Measurements from ENCODE around the gene PCDH9.

Gene PCDH9

DNA sequence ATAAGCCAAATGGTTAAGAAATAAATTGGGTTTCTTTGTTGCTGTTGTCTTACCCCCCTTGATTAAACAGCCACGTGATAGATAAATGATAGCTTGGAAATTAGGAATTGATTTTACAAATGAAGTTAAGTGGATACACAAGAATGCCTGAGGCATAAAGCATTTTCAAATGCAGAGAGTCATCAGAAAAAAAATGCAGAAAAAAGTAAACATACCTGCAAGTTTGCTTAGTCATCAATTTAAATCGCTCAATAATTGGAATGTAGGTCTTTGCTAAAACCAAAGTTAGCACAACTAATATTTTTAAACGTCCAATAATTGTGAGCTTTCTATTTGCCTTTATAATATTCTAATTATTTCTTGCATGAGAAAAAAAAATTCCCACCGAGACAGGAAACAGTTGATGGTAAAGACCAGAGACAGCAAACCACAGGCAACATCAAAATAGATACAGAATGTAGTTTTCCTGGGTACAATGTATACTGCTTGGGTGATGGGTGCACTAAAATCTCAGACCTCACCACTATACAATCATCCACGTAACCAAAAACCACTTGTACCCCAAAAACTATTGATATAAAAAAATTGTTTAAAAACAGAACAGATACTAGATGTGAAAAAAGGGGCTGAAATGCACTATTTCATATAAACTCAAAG is 924.0 kb downstream of the PCDH9 start:
- no peak overlapping the region for H3K27ac ChIP-seq (ENCODE audit: low read length)
- H2AFZ ChIP-seq (ENCODE audit: low read depth, low read length): 0 out of 2 replicates have a peak overlapping the region, but pooled peaks have one; percentile 36
- no peaks in the 10 kb centered on the region for H4K20me1 ChIP-seq (ENCODE audit: insufficient read depth, low read length)
- no peak overlapping the region for H3K4me2 ChIP-seq (ENCODE audit: low read length)
- peaks cover 4% of the 10 kb centered on the region; the same call in 1 of the 2 replicates for H3K4me1 ChIP-seq (ENCODE audit: low read length)
- H3K36me3 ChIP-seq (replicated peaks; ENCODE audit: low read depth, low read length): no peaks in the 10 kb centered on the region
- H3K4me3 ChIP-seq (ENCODE audit: low read length): no peak overlapping the region
- no peaks in the 10 kb centered on the region for H3K79me2 ChIP-seq (ENCODE audit: low read length)
- H3K27me3 ChIP-seq (ENCODE audit: low read depth, low read length): no peaks in the 10 kb centered on the region
- no peaks in the 10 kb centered on the region for H3K9me3 ChIP-seq (ENCODE audit: insufficient read depth, low read length)
- TF ChIP-seq, protein P1, sequence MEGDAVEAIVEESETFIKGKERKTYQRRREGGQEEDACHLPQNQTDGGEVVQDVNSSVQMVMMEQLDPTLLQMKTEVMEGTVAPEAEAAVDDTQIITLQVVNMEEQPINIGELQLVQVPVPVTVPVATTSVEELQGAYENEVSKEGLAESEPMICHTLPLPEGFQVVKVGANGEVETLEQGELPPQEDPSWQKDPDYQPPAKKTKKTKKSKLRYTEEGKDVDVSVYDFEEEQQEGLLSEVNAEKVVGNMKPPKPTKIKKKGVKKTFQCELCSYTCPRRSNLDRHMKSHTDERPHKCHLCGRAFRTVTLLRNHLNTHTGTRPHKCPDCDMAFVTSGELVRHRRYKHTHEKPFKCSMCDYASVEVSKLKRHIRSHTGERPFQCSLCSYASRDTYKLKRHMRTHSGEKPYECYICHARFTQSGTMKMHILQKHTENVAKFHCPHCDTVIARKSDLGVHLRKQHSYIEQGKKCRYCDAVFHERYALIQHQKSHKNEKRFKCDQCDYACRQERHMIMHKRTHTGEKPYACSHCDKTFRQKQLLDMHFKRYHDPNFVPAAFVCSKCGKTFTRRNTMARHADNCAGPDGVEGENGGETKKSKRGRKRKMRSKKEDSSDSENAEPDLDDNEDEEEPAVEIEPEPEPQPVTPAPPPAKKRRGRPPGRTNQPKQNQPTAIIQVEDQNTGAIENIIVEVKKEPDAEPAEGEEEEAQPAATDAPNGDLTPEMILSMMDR (IDR thresholded peaks at IDR 0.05; ENCODE audit: low read depth, low read length): no peak
- no peak for TF ChIP-seq EZH2phosphoT487 (IDR thresholded peaks at IDR 0.05; ENCODE audit: low read depth)
- no peak overlapping the region for H3K9ac ChIP-seq (ENCODE audit: low read length)

DNA sequence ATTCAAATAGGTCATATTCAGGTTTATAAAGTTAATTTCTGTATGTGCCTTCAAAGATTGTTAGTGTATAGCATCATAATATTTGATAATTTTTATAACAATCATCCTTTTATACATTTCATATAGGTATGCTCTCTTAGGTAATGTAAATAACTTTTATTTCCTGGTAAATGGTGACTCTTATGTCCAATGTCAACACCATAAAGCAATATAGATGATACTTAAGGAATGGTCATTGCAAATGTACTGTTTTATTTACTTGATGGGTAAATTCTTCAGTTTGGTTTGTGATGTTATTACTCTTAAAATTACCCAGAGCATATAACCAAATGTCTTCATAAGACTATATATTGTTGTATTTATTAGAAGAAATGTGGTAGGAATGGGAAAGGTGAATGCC is 928.7 kb downstream of the PCDH9 start:
- TF ChIP-seq, protein P1 (IDR thresholded peaks at IDR 0.05; ENCODE audit: low read depth, low read length): no peak
- TF ChIP-seq EZH2phosphoT487 (IDR thresholded peaks at IDR 0.05; ENCODE audit: low read depth): no peak
- Histone ChIP-seq H3K4me1 (ENCODE audit: low read length) (peaks cover 7% of the 10 kb centered on the region; the same call in 1 of the 2 replicates), H4K20me1 (ENCODE audit: insufficient read depth, low read length) (no peaks in the 10 kb centered on the region), H3K4me3 (ENCODE audit: low read length) (no peak overlapping the region), H3K79me2 (ENCODE audit: low read length) (no peaks in the 10 kb centered on the region), H3K36me3 (replicated peaks; ENCODE audit: low read depth, low read length) (peaks cover 2% of the 10 kb centered on the region), H3K27me3 (ENCODE audit: low read depth, low read length) (no peaks in the 10 kb centered on the region), H3K27ac (ENCODE audit: low read length) (no peak overlapping the region), H3K4me2 (ENCODE audit: low read length) (no peak overlapping the region), H3K9me3 (ENCODE audit: insufficient read depth, low read length) (peaks cover 12% of the 10 kb centered on the region; the same call in 1 of the 2 replicates), H2AFZ (ENCODE audit: low read depth, low read length) (no peak overlapping the region), H3K9ac (ENCODE audit: low read length) (no peak overlapping the region)

DNA sequence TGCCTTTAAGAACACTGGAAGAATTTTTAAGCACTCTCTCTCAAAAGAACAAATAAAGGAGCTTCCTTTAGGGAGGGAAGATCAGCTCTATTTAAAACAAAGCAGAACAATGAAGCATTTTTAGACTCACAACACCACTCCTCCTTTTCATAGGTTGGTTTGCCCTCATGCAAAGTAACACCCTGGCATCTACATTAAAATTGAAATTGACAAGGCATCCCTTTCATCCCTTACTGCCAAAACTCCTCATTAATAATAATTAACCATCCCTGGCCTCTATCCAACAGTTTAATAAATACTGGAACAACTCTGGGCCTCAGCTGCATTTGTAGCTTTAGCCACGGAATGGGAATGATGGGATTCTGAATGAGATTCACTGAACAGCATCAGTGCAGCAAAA is 929.1 kb downstream of the PCDH9 start:
- Histone ChIP-seq H3K9me3 (ENCODE audit: insufficient read depth, low read length) (peaks cover 14% of the 10 kb centered on the region; the same call in 1 of the 2 replicates), H3K27me3 (ENCODE audit: low read depth, low read length) (no peaks in the 10 kb centered on the region), H3K36me3 (replicated peaks; ENCODE audit: low read depth, low read length) (peaks cover 2% of the 10 kb centered on the region), H4K20me1 (ENCODE audit: insufficient read depth, low read length) (no peaks in the 10 kb centered on the region), H3K79me2 (ENCODE audit: low read length) (no peaks in the 10 kb centered on the region), H3K9ac (ENCODE audit: low read length) (no peak overlapping the region), H3K4me1 (ENCODE audit: low read length) (peaks cover 7% of the 10 kb centered on the region; the same call in 1 of the 2 replicates), H3K27ac (ENCODE audit: low read length) (no peak overlapping the region), H2AFZ (ENCODE audit: low read depth, low read length) (no peak overlapping the region), H3K4me3 (ENCODE audit: low read length) (no peak overlapping the region), H3K4me2 (ENCODE audit: low read length) (no peak overlapping the region)
- no peak for TF ChIP-seq EZH2phosphoT487 (IDR thresholded peaks at IDR 0.05; ENCODE audit: low read depth)
- TF ChIP-seq, protein P1 (IDR thresholded peaks at IDR 0.05; ENCODE audit: low read depth, low read length): no peak

DNA sequence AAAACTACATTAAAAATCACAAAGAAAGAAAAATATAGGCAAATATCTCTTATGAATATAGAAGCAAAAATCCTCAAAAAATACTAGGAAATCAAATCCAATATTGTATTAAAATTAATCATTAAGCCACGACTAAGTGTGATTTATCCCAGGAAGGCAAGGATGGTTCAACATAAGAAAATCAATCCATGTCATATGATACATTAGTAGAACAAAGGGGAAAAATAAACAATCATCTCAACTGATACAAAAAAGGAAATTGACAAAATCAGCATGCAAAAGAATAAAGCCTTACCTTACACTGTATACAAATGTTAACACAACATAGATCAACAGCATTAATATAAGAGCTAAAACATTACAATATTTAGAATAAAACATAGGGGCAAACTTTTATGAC is 933.3 kb downstream of the PCDH9 start:
- Histone ChIP-seq H2AFZ (ENCODE audit: low read depth, low read length) (no peak overlapping the region), H3K27ac (ENCODE audit: low read length) (no peak overlapping the region), H3K9ac (ENCODE audit: low read length) (no peak overlapping the region), H3K79me2 (ENCODE audit: low read length) (no peaks in the 10 kb centered on the region), H3K27me3 (ENCODE audit: low read depth, low read length) (no peaks in the 10 kb centered on the region), H3K36me3 (replicated peaks; ENCODE audit: low read depth, low read length) (peaks cover 2% of the 10 kb centered on the region), H3K4me2 (ENCODE audit: low read length) (no peak overlapping the region), H3K9me3 (ENCODE audit: insufficient read depth, low read length) (peaks cover 14% of the 10 kb centered on the region; the same call in 1 of the 2 replicates), H4K20me1 (ENCODE audit: insufficient read depth, low read length) (no peaks in the 10 kb centered on the region), H3K4me1 (ENCODE audit: low read length) (peaks cover 3% of the 10 kb centered on the region; the same call in 1 of the 2 replicates), H3K4me3 (ENCODE audit: low read length) (no peak overlapping the region)
- no peak for TF ChIP-seq EZH2phosphoT487 (IDR thresholded peaks at IDR 0.05; ENCODE audit: low read depth)
- TF ChIP-seq, protein P1 (IDR thresholded peaks at IDR 0.05; ENCODE audit: low read depth, low read length): no peak

Measured in OCI-LY3 (cell line).